Ovary (tissue), 9 donors: ENCODE results near the gene ARVCF. TPM values are rescaled to one million over a fixed set of nuclear protein-coding genes. Genes with fewer than 3 reads are reported as not detected.

Experiments
- DNase-seq, 5 donors: peaks; one replicate each; pipeline ENCODE4 v3.0.0-alpha.2; 2019 to 2020
- H3K27ac ChIP-seq, 2 donors: fragments of 200-600 bp; one replicate each; pipeline versions ENCODE4 v1.5.1 to v1.8.0; 2019 to 2022
- H3K27me3 ChIP-seq: fragments of 200-600 bp; one replicate; pipeline ENCODE4 v1.8.0; 2022
- H3K36me3 ChIP-seq: fragments of 200-600 bp; sonication (generic); one replicate; pipeline ENCODE4 v1.5.1; 2019
- H3K4me1 ChIP-seq: one replicate; pipeline ENCODE4 v1.8.1; 2013; ENCODE audit warnings: mild to moderate bottlenecking, moderate library complexity; ENCODE audit not compliant: insufficient read depth
- H3K4me3 ChIP-seq: fragments of 200-600 bp; sonication (generic); one replicate; pipeline ENCODE4 v1.5.1; 2017
- H3K9me3 ChIP-seq, 2 donors: fragments of 200-600 bp in 1 of 2; sonication (generic) in 1 of 2; one replicate each; pipeline versions ENCODE4 v1.5.1 to v1.8.1; 2013 to 2019; ENCODE audit warnings: mild to moderate bottlenecking in 1 of 2, moderate library complexity in 1 of 2
- EP300 ChIP-seq: sonication (generic); formaldehyde crosslinking; IDR thresholded peaks from one replicate; pipeline ENCODE4 v1.6.1; 2017; ENCODE audit warnings: antibody characterized with exemption
- POLR2A ChIP-seq: fragments of 450-650 bp; IDR thresholded peaks from one replicate; pipeline ENCODE4 v1.6.1; 2017; ENCODE audit warnings: antibody characterized with exemption, mild to moderate bottlenecking, moderate library complexity
- WGBS, 3 donors: extraction: QIAGEN DNeasy Blood & Tissue Kit in 1 of 3; methylation state at CpG; one replicate each; pipeline versions ENCODE4 v1.1.5 to v1.1.7; 2013 to 2017; 5-methylcytosine and 5-hydroxymethylcytosine counted together
- intact Hi-C, 4 donors: fragments of 100-400 bp; cut with DNase I; formaldehyde crosslinking; loops; one replicate each; pipeline versions ENCODE4 v1.11.0 to v1.15.1; 2022 to 2023
- polyA plus RNA-seq, 2 donors: library from polyadenylated mRNA; stranded (reverse); fragments of 200-250 nt in 1 of 2; fragments of 350-450 nt in 1 of 2; fragmentation: Illumina TruSeq in 1 of 2; extraction: RNeasy Lipid Tissue Mini Kit (QIAGEN cat#74804) in 1 of 2; gene quantifications; one replicate each; pipeline ENCODE4 v1.2.3, GENCODE V29; 2013 to 2014
- total RNA-seq, 7 donors: library from RNA; depleted of rRNA in 2 of 7; stranded (reverse); fragments of >200 nt in 2 of 7; fragmentation: NEBNext Ultra II Directional in 3 of 7; extraction: Animal tissue kit (Norgen Biotek cat#: 25700) in 3 of 7; gene quantifications; one replicate each; pipeline versions ENCODE4 v1.1.0 to v1.2.4, GENCODE V29; 2016 to 2023
- TF ChIP-seq, protein P1 (sequence below), 3 donors: fragments of 450-650 bp in 2 of 3; fragments of 200-600 bp in 1 of 3; IDR thresholded peaks; one replicate each; pipeline versions ENCODE4 v1.5.1 to v1.8.0; 2016 to 2022; ENCODE audit warnings: antibody characterized with exemption in 3 of 3, mild to moderate bottlenecking in 1 of 3
- donor health status: DM: no; HTN: no; CAD: no; lungs with moderate emphysema.
- donor health status: DM: no; HTN: no; CAD: no.
- donor health status: Bipolar disorder and iron deficiency.
- donor health status: DM: yes; HTN: yes; CAD: no.
- donor health status: DM: no; HTN: no; CAD: no.
- donor health status: DM: yes; HTN: yes; CAD: no.

Gene ARVCF
- total and polyA plus RNA-seq, 9 donors = 0.42 to 23.8 (median 14.0) TPM

DNA sequence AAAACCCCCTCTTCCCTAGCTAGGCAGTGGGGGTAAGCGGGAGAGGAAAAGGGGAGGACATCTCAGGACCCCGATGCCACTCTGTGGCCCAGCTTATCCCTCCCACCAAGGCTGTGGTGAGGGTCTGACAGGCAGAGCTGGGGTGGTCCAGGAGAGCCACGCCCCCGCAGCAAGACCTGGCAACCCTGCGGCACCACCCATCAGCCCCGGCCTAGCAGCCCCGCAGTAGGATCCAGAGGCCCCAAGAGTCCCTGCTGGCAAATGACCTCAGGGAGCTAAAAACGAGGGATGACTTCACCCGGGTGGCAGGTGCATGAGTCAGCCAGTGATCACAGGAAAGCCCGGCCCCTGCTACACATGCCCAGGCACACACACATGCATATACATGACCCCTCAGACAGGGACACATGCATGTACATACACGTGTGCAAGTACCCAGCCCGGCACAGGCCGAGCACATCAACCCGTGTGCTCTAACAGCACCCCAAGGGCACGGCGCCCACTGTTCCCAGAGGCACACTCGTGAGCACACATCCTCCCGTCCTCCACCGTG is 32.3 kb downstream of the ARVCF start:
- intact Hi-C loops = no loop called here
- H3K27ac ChIP-seq = no peak overlapping the region
- H3K36me3 ChIP-seq = no peaks in the 10 kb centered on the region
- WGBS, 3 donors = 80 to 89% (median 86%) methylated on average over 11 to 19 of the region's 19 CpGs
- no peak overlapping the region for H3K4me3 ChIP-seq
- H3K27me3 ChIP-seq = no peaks in the 10 kb centered on the region
- H3K9me3 ChIP-seq = no peaks in the 10 kb centered on the region
- H3K4me1 ChIP-seq = no peaks in the 10 kb centered on the region
- TF ChIP-seq EP300 (no peak), POLR2A (no peak)
- TF ChIP-seq, protein P1, sequence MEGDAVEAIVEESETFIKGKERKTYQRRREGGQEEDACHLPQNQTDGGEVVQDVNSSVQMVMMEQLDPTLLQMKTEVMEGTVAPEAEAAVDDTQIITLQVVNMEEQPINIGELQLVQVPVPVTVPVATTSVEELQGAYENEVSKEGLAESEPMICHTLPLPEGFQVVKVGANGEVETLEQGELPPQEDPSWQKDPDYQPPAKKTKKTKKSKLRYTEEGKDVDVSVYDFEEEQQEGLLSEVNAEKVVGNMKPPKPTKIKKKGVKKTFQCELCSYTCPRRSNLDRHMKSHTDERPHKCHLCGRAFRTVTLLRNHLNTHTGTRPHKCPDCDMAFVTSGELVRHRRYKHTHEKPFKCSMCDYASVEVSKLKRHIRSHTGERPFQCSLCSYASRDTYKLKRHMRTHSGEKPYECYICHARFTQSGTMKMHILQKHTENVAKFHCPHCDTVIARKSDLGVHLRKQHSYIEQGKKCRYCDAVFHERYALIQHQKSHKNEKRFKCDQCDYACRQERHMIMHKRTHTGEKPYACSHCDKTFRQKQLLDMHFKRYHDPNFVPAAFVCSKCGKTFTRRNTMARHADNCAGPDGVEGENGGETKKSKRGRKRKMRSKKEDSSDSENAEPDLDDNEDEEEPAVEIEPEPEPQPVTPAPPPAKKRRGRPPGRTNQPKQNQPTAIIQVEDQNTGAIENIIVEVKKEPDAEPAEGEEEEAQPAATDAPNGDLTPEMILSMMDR (IDR thresholded peaks at IDR 0.05) = no peak
- peak in 2 of 5 donors; percentile 28 to 36 for DNase-seq

DNA sequence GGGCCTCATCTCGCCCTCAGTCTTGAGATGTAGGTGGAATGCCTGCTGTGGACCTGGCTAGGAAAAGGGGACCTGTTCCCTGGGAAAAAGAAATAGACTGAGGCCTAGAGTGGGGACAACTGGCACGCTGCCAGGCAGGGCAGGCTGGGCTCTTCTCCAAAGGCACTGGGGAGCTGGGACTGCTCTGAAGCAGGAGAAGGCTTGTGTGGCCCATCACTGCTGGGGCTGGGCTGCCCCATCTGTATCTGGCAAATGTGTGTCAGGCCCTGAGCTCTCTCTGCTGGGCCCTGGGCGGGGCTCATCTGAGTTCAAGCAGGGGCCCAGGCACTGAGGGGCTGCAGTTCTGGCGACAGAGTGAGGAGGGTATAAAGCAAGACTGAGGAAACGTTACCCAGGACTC is 32.9 kb downstream of the ARVCF start:
- H3K36me3 ChIP-seq = no peaks in the 10 kb centered on the region
- H3K4me3 ChIP-seq = no peak overlapping the region
- peak in 2 of 5 donors; percentile 37 to 44 for DNase-seq
- intact Hi-C loops = no loop called here
- no peaks in the 10 kb centered on the region for H3K4me1 ChIP-seq
- H3K9me3 ChIP-seq = no peaks in the 10 kb centered on the region
- TF ChIP-seq, protein P1 (IDR thresholded peaks at IDR 0.05) = no peak
- TF ChIP-seq POLR2A = no peak
- WGBS, 3 donors = 75 to 76% (median 75%) methylated on average over 5 of the region's 5 CpGs
- no peaks in the 10 kb centered on the region for H3K27me3 ChIP-seq
- H3K27ac ChIP-seq = no peak overlapping the region

DNA sequence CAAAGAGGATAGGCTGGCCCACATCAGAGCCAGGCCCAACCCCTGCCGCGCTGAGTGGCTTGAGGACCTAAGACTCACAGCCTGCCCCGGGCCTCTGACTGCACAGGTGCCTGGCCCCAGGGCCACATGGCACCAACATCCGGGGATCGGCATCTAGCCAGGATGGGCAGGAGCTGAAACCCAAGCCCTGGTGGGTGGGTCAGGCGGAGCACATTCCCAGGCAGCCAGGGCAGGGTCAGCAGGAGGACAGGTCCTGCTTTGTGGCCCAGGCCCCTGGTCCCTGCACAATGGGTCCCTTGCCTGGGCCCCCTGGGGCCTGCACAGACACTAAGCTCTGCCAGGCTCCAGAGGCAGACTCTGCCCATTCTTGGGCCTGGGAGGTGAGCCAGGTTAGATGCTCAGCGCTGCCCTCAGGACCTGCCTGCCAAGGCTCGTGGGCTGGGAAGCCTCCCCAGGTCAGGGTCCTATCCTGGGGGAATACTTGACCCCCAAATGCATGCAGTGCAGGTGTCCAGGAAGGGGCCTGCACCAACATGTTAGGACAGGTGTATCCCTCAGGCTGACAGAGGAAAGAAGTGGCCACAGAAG is 33.5 kb downstream of the ARVCF start:
- H3K27me3 ChIP-seq = no peaks in the 10 kb centered on the region
- H3K4me3 ChIP-seq = no peak overlapping the region
- peak in 2 of 5 donors; percentile 22 to 32 for DNase-seq
- H3K36me3 ChIP-seq = no peaks in the 10 kb centered on the region
- no peaks in the 10 kb centered on the region for H3K9me3 ChIP-seq
- 92% methylated on average over 8 of the region's 8 CpGs for WGBS, 3 donors
- no peak overlapping the region for H3K27ac ChIP-seq
- TF ChIP-seq POLR2A = no peak
- TF ChIP-seq, protein P1 (IDR thresholded peaks at IDR 0.05) = no peak
- no peak for TF ChIP-seq EP300
- intact Hi-C loops = no loop called here
- H3K4me1 ChIP-seq = no peaks in the 10 kb centered on the region

DNA sequence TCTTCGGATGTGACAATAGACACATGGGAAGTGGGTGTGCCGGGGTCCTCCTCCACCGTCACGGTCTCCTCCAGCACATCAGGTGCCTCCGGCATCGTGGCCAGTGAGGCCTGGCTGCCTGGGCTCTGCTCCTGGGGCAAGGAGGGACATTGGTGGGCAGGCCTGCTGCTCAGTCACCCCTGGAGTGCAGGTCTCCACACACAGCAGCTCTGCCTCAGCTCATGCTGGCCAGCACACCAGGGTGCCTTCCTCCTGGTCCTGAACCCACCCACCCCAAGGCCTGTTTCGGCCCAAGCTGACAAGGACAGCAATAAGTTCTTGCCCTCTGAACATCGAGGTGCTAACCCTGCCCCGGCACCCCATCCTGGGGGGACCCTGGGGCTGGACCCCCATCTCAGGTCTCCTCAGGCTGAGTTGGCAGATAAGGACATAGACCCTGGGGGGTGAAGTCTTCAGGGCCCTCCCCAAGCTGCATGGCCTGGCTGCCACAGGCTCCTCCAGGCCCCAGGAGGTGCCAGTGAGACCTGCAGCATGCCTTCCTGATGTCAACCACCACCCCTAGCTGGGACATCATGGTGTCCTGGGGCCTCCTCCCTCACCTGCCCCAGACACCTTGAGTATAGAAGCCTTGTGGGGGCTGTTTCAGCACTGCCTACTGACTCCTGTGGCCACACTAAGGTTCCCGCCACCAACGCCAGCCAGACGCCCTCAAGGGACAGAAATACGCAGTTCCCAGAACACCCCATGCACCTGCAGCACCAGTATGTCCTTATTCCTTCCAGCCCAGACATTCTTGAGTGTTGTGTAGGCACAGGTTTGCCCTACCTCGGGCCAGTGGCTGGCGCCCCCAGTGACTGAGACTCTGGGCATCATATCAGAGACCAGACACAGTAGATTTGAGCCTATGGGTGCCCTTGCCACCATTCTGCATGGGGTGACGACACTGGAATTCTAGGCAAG is 34.4 kb downstream of the ARVCF start:
- no peak overlapping the region for H3K27ac ChIP-seq
- intact Hi-C loops = no loop called here
- TF ChIP-seq, protein P1 (IDR thresholded peaks at IDR 0.05) = no peak
- TF ChIP-seq EP300 (no peak), POLR2A (no peak)
- 93 to 96% (median 95%) methylated on average over 16 of the region's 16 CpGs for WGBS, 3 donors
- no peaks in the 10 kb centered on the region for H3K36me3 ChIP-seq
- no peaks in the 10 kb centered on the region for H3K9me3 ChIP-seq
- H3K27me3 ChIP-seq = no peaks in the 10 kb centered on the region
- peak in 2 of 5 donors; percentile 9 to 25 for DNase-seq
- H3K4me1 ChIP-seq = no peaks in the 10 kb centered on the region
- H3K4me3 ChIP-seq = no peak overlapping the region
